Measurements from ENCODE around the gene METTL25.

DNA sequence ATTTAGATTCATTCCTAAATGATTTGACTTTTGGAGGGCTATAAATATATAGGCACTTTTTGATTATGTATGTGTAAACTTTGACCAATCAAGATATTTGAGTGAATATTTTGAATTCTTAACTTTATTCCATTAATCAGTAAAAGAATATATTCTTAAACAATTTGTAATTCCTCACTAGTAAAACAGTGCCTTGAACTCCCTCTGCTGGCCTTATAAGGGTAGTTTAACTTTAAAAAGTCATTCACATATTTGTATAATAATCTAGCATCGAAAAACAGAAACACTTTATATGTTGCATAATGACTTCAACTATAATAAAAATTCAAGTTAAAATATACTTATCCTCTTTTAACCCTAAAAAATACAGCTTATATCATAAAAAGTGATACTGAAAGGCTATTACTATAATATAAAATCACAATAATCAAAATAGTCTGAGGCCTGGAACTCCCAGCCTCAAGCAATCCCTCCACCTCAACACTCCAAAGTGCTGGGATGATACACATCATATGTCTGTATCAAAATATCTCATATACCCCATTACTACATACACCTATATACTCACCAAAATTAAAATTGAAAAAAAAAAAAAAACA is 31.3 kb upstream of the METTL25 start:
- TF ChIP-seq CTCF (conservative IDR thresholded peaks at IDR 0.05) (peak; percentile 72), ZFX (IDR thresholded peaks at IDR 0.05) (no peak)

Data from C4-2B (cell line).